HG03095 (cell line): ENCODE data around the gene MAP2K4.
A peak's percentile ranks its signal among the peaks of the same experiment; 100 is the strongest.
"Not testable (repeated sequence)": the region's sequence is repeated elsewhere in the genome, so short reads cannot be mapped to it uniquely, and the experiment has no call there.

Experiments used
- ATAC-seq: cut with Tn5 transposase; IDR thresholded peaks from one replicate; pipeline ENCODE4 v1.9.1; 2021; ENCODE audit warnings: moderate library complexity; ENCODE audit not compliant: unreplicated experiment

MAP2K4 gene

GRCh38 chr17:12020642-12021622 is at the start of gene MAP2K4:
Gene MAP2K4 (plus strand): TSS chr17:12020877. CDS start chr17:12020887, 10 bp downstream.
- ATAC-seq: peak; percentile 92

DNA sequence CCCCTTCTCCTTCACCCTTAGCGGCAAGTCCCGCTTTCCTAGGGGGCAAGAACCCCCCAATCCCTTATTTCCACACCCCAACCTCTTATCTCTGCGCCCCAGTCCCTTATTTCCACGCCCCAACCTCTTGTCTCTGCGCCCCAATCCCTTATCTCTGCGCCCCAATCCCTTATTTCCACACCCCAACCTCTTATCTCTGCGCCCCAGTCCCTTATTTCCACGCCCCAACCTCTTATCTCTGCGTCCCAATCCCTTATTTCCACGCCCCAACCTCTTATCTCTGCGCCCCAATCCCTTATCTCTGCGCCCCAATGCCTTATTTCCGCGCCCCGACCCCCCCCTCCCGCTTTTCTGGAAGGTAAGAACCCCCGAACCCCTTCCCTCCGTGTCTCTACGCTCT is 47.9 kb upstream of the MAP2K4 start:
- not testable (repeated sequence) for ATAC-seq

GRCh38 chr17:11979795-11980194 is 40.9 kb upstream of the MAP2K4 start:
- ATAC-seq: no peak

DNA sequence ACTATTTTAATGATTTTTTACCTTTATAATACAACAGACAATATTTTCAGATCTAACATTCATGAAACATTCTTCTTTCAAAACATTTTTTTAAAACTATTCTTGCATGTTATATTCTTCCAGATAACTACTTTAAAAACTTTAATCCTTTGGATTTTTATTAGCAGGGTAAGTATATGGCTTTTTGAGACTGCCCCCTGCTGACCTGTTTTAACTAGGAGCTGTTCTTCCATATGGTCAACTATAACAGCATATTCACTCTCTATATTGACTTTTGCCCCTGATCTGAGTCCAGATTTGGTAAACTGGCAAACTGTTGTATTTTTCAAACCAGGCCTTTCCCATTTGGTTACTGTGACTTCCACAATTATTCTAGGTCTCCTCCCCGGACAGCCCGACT is 39.9 kb upstream of the MAP2K4 start:
- ATAC-seq: no peak

DNA sequence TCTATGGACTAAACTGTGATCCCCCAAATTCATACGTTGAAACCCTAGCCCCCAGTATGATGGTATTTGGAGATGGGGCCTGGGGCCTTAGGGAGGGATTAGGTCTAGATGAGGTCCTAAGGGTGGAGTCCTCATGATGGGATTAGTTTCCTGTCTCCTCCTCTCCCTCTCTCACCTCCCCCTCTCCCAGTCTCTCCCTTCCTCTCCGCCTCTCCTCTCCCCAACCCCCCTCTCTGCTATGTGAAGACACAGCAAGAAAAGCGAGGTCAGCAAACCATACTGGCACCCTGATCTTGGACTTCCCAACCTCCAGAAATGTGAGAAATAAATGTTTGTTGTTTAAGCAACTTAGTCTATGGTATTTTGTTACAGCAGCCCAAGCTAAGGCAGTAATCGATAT is 38.8 kb upstream of the MAP2K4 start:
- ATAC-seq: no peak

DNA sequence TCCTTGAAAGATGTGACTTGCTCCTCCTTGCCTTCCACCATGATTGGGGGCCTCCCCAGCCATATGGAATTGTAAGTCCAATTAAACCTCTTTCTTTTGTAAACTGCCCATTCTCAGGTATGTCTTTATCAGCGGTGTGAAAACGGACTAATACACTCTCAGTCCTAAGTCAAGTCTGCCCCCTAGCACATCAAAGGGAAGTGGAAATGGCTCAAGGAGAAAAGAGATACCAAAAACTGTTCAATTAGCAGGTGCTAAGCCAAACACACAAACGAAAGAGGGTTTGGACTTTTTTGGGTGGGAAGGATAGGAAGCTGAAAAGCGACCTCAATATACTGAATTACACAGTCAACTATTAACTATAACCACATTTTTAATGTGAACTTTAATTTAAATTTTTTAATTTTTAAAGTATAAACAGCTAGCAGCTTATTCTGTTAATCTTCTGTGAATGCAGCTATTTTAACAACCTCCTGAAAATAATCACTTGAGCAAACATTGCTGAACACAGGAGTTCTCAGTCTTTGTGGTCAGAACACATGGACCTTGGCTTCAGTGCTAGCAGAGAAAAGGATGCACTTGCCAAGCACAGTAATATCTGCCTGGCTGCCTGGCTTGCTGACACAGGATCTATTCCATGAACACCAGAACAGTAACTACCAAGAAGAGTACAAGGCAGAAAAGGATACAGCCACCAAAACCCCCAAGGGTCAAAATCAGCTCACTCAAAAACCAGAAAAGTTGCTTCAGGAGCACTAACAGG is 34.3 kb upstream of the MAP2K4 start:
- no peak for ATAC-seq

- no peak for ATAC-seq
Observed at GRCh38 chr17:11986942-11987329, 33.7 kb upstream of the MAP2K4 start.

GRCh38 chr17:11990363-11990983 is 30.2 kb upstream of the MAP2K4 start:
- ATAC-seq: no peak

GRCh38 chr17:11991461-11991860 is 29.2 kb upstream of the MAP2K4 start:
- ATAC-seq: no peak

DNA sequence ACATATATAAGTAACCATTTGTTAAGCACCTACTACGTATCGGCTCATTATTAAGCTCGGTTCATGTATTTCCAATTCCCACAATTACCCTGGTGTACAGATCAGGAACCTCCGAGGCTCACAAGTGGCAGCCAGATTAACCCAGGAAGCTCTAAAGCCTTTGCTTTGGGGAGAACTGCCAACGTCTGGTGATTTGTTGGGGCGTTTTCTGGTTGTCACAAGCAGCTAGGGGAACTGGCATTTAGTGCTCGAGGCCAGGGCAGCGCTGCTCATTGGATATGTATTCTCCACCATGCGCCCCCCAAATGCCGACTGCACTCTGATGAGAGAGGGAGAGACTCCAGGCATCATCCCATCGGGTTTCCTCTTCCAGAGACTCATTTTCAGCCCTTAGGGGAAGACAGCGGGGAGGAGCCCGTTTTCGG is 23.9 kb upstream of the MAP2K4 start:
- peak; percentile 32 for ATAC-seq

DNA sequence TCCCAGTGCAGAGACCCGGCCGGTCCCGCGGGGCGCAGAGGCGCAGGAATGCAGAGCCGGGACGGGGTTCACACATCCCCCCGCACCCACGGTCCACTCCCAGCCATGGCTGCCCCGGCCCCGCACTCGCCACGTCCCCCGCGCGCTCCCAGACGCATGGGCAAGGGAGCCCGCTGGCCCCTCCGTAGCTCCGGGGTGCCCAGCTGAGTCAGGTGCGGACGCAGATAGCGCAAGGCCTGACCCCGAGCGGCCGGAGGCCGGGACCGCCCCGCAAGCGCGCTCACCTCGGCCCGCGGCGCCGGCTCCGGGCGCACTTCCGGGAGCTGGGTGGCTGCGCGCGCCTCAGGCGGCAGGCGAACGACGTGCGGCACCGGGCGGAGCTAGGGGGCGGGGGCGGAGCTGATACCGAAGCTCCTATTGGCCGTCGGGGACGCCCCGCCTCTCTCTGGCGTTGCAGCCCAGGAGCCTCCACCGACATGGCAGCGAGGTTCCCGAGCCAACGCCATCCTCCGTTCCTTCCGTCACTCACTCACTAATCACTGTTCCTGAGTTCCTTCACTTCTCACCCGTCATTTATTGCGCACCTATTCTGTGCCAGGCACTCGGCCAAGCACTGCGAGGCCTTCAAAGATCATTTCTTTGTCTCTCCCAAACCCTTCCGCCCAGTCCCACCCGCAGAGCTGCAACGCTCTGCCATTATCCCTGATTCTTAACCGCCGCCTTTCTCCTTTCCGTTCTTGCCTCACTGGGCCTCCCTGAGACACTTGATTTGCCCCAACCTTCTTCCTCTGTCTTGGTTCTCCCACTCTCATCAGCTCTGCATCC is 23.3 kb upstream of the MAP2K4 start, which contains the start of gene ZNF18:
TSS of gene ZNF18 (minus strand) at position 329 of the 825 bp plus-strand sequence. CDS start 4,646 bp downstream, outside the sequence.
- peak; percentile 95 for ATAC-seq

DNA sequence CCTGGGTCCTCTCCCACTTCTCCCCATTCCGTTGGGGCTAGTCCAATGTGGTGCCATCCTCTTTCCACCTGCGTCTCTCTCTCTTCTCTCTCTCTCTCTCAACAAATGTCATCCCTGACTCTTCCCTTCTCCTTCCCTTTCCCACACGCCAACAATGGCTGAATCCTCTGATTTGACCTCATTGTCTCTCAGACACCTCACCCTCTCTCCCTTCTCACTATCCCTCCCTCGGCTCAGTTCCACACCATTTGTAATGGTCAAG is 22.8 kb upstream of the MAP2K4 start:
- ATAC-seq: no peak

DNA sequence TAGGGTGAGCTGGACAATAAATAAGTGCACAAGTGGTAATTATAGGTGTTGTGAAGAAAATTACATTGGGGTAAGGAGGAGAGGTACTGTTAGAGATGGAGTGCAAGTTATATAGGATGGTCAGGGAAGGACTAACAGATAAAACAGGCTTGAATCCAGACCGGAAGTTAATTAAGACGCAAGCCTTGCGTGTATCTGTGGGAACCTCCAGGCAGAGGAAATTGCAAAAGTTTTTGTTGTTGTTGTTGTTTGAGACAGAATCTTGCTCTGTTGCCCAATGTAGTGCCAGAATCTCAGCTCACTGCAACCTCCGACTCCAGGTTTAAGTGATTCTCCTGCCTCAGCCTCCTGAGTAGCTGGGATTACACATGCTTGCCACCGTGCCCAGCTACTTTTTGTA is 21.0 kb upstream of the MAP2K4 start:
- no peak for ATAC-seq

- no peak for ATAC-seq
Observed at GRCh38 chr17:12007466-12007865, 13.2 kb upstream of the MAP2K4 start.

DNA sequence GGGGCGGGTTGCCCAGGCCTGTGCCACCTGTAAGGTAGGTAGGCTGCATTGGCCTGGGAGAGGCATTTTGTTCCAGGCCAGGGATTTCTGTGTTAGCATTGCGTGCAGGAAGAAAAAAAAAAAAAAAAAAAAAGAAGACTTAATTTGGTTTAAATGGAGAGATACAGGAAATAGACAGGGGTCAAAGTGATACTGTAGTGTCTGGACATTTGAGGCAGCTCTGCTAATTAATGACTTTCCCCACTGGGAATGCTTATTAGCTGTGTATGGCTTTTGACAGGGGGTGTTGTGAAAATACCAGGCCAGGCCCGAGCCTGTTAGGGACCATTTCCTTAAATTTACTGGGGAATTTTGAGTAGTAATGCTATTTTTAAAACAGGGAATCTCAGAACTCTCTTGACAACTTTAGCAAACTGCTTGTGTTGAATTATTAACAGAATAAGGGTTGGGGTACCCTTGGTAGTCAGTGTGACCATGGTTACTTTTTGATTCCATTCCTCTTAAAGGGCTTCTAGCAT is 1.0 kb downstream of the MAP2K4 start:
- no peak for ATAC-seq

DNA sequence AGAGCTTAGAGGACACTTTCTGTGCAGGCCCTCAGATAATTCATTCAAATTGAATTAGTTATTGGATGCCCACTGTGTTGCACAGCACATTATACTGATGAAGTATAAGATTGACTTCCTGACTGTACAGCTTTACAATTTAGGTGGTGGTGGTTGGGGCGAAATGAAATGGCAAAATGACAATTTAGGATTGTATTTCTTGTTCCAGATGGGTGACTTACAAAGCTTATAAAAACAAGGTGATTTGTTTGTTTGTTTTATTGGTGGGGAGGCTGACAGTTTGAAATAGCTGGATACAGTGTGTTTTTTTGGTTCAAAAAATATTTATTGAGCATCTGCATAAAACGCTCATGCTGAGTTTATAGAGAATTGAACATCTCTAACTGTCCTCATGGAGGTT is 1.6 kb downstream of the MAP2K4 start:
- no peak for ATAC-seq

GRCh38 chr17:12024327-12024726 is 3.6 kb downstream of the MAP2K4 start:
- ATAC-seq: no peak

DNA sequence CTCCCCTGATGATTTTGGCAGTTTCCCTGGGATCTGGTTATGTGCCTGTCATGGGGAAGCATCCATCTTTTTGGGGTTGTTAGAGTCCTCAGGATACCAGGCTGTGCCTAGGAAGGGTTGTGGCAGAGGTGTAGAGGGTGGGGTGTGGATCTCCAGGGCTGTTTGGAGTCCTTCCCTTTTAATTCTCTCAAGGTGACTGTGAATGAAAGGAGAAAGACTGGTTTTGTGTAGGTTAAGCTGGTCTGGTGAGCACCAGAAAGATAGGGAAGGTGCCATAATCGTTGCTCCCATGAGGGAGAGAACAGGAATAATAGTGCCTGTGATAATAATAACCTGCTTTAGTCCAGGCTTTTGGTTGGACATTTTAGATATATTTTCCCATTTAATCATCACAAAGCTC is 7.0 kb downstream of the MAP2K4 start:
- no peak for ATAC-seq

DNA sequence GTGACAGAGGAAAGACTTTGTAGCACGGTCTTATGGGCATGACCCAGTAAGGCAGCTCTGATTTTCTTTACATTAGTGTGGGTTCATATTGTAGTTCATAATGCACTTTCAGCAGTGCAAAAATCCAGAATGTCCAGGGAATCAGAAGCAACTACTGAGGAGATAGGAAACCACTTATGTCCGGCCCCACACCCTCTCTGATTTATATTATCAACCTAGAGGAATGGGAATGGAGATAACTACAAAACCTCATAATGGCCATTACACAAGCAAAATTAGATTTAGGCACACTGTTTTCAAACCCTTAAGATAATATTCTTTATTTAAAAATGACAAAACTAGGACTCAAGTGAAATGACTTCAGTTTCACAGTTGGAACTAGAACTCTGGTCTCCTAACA is 7.9 kb downstream of the MAP2K4 start:
- no peak for ATAC-seq

GRCh38 chr17:12034538-12034937 is 13.9 kb downstream of the MAP2K4 start:
- no peak for ATAC-seq
